Mesenchymal stem cell (in vitro differentiated cells and primary cell): ENCODE measurements around the gene CENPT.

Source experiments
- DNase-seq: peaks from one replicate; pipeline ENCODE4 v3.0.0-alpha.2; 2013
- H2AFZ ChIP-seq: one replicate; pipeline ENCODE4 v1.6.1; 2013; ENCODE audit warnings: low read depth, mild to moderate bottlenecking, control low read depth, inconsistent platforms, low read length, moderate library complexity
- H2AK5ac ChIP-seq: 2 replicates; pipeline ENCODE4 v1.6.1; 2013; ENCODE audit warnings: low read length, moderate library complexity, mild to moderate bottlenecking, inconsistent platforms; ENCODE audit not compliant: severe bottlenecking
- H2BK120ac ChIP-seq: one replicate; pipeline ENCODE4 v1.6.1; 2013; ENCODE audit warnings: low read depth, mild to moderate bottlenecking, inconsistent platforms, low read length, moderate library complexity
- H2BK12ac ChIP-seq, 2 experiments: one replicate each; pipeline ENCODE4 v1.6.1; 2013; ENCODE audit warnings: inconsistent platforms in 2 of 2, low read length in 2 of 2, mild to moderate bottlenecking in 2 of 2, moderate library complexity in 2 of 2, control low read depth in 1 of 2
- H2BK15ac ChIP-seq: one replicate; pipeline ENCODE4 v1.6.1; 2013; ENCODE audit warnings: mild to moderate bottlenecking, low read depth, inconsistent platforms; ENCODE audit not compliant: poor library complexity, severe bottlenecking
- H2BK5ac ChIP-seq: 2 replicates; pipeline ENCODE4 v1.6.1; 2013; ENCODE audit warnings: low read depth, mild to moderate bottlenecking, low read length, control low read depth, inconsistent platforms; ENCODE audit not compliant: poor library complexity, severe bottlenecking
- H3K14ac ChIP-seq, 2 experiments: one replicate each; pipeline ENCODE4 v1.6.1; 2013; ENCODE audit warnings: inconsistent platforms in 2 of 2, low read length in 2 of 2, control low read depth in 1 of 2, mild to moderate bottlenecking in 1 of 2, moderate library complexity in 1 of 2
- H3K18ac ChIP-seq, 2 experiments: one replicate each; pipeline ENCODE4 v1.6.1; 2013; ENCODE audit warnings: inconsistent platforms in 2 of 2, low read length in 2 of 2, control low read depth in 1 of 2, low read depth in 1 of 2, mild to moderate bottlenecking in 1 of 2
- H3K23ac ChIP-seq, 2 experiments: one replicate each; pipeline ENCODE4 v1.6.1; 2013; ENCODE audit warnings: inconsistent platforms in 2 of 2, low read length in 2 of 2, mild to moderate bottlenecking in 2 of 2, moderate library complexity in 2 of 2, control low read depth in 1 of 2
- H3K27ac ChIP-seq: 2 replicates; pipeline ENCODE4 v1.5.1; 2013; ENCODE audit warnings: mild to moderate bottlenecking, moderate library complexity, low read length, control low read depth, inconsistent platforms; ENCODE audit not compliant: poor library complexity, severe bottlenecking
- H3K27me3 ChIP-seq, 2 experiments: 2 replicates each; pipeline versions ENCODE4 v1.6.1 to v1.7.0; 2013; ENCODE audit warnings: low read length in 2 of 2, mild to moderate bottlenecking in 2 of 2, moderate library complexity in 2 of 2, control low read depth in 1 of 2, inconsistent platforms in 1 of 2; ENCODE audit not compliant: control insufficient read depth in 1 of 2, insufficient read depth in 1 of 2
- H3K36me3 ChIP-seq, 2 experiments: 2 replicates each; pipeline versions ENCODE4 v1.6.1 to v1.7.0; 2013; ENCODE audit warnings: low read length in 2 of 2, control low read depth in 1 of 2, inconsistent platforms in 1 of 2, low read depth in 1 of 2, mild to moderate bottlenecking in 1 of 2; ENCODE audit not compliant: insufficient read depth in 2 of 2, control insufficient read depth in 1 of 2
- H3K4ac ChIP-seq, 2 experiments: one replicate each; pipeline ENCODE4 v1.6.1; 2013; ENCODE audit warnings: inconsistent platforms in 2 of 2, low read length in 2 of 2, mild to moderate bottlenecking in 2 of 2, moderate library complexity in 2 of 2, control low read depth in 1 of 2, low read depth in 1 of 2
- H3K4me1 ChIP-seq: 2 replicates; pipeline ENCODE4 v1.6.1; 2013; ENCODE audit warnings: low read depth, low read length, control low read depth; ENCODE audit not compliant: control insufficient read depth, insufficient read depth
- H3K4me2 ChIP-seq: 2 replicates; pipeline ENCODE4 v1.6.1; 2013; ENCODE audit warnings: low read length, mild to moderate bottlenecking, inconsistent platforms; ENCODE audit not compliant: poor library complexity, severe bottlenecking
- H3K4me3 ChIP-seq, 2 experiments: 2 replicates each; pipeline versions ENCODE4 v1.5.1 to v1.7.0; 2013; ENCODE audit warnings: low read length in 2 of 2, mild to moderate bottlenecking in 2 of 2, control low read depth in 1 of 2, low read depth in 1 of 2; ENCODE audit not compliant: insufficient read depth in 1 of 2
- H3K79me1 ChIP-seq: replicated peaks from 2 replicates; pipeline ENCODE4 v1.6.1; 2013; ENCODE audit warnings: mild to moderate bottlenecking, control low read depth, low read length, inconsistent platforms; ENCODE audit not compliant: poor library complexity, severe bottlenecking
- H3K9ac ChIP-seq: 2 replicates; pipeline ENCODE4 v1.7.0; 2013; ENCODE audit warnings: mild to moderate bottlenecking, low read length, moderate library complexity
- H3K9me3 ChIP-seq: 2 replicates; pipeline ENCODE4 v1.7.0; 2013; ENCODE audit warnings: mild to moderate bottlenecking, low read length; ENCODE audit not compliant: control insufficient read depth
- H4K8ac ChIP-seq: one replicate; pipeline ENCODE4 v1.6.1; 2013; ENCODE audit warnings: inconsistent platforms, mild to moderate bottlenecking, low read length, moderate library complexity
- H4K91ac ChIP-seq: one replicate; pipeline ENCODE4 v1.6.1; 2013; ENCODE audit warnings: mild to moderate bottlenecking, low read length, inconsistent platforms
- WGBS: methylation state at CpG from one replicate; pipeline ENCODE4 v1.1.7; 2013; ENCODE audit warnings: mixed read lengths; 5-methylcytosine and 5-hydroxymethylcytosine counted together

The CENPT gene

GRCh38 chr16:67825119-67825518 lies 22.4 kb downstream of the CENPT start:
- no peak overlapping the region for H3K9ac ChIP-seq
- no peak overlapping the region for H2AFZ ChIP-seq
- no peak overlapping the region for H2BK120ac ChIP-seq
- H3K4me1 ChIP-seq, result peaks cover 2% of the 10 kb centered on the region
- no peak overlapping the region for H2BK5ac ChIP-seq
- no peak overlapping the region for H2BK12ac ChIP-seq
- H3K36me3 ChIP-seq, result peaks cover 44 to 47% of the 10 kb centered on the region in 2 experiments
- no peak overlapping the region for H3K27ac ChIP-seq
- H2BK15ac ChIP-seq, result no peak overlapping the region
- peak overlapping the region in 1 of 2 experiments; percentile 62 for H3K14ac ChIP-seq
- H3K4me3 ChIP-seq, result no peak overlapping the region
- WGBS, result 96% methylated on average over 7 of the region's 8 CpGs
- H3K27me3 ChIP-seq, result no peaks in the 10 kb centered on the region
- no peak overlapping the region for H3K18ac ChIP-seq
- no peak overlapping the region for H3K4me2 ChIP-seq
- no peak overlapping the region for H4K8ac ChIP-seq
- no peak overlapping the region for H2AK5ac ChIP-seq
- no peak for DNase-seq
- no peaks in the 10 kb centered on the region for H3K9me3 ChIP-seq
- H4K91ac ChIP-seq, result peak overlapping the region; percentile 8
- H3K4ac ChIP-seq, result no peak overlapping the region
- H3K23ac ChIP-seq, result no peak overlapping the region
- no peaks in the 10 kb centered on the region for H3K79me1 ChIP-seq

DNA sequence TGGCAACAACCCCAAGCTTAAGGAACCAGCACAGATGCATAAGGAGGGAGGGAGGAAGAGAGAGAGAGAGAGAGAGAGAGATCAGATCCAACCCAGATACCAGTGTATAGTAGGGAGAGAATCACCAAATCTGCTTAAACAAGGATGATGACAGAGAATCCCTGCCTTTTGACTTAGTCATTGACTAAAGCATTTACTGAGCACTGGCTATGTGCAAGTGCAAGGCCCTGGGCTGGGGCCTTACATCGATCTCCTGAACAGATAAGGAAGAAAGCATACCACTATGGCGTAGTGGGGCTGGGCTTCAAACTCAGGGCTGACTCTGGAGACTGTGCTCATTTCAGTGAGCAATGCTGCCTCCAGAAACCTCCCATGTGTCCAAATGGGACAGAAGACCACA lies 25.0 kb downstream of the CENPT start:
- WGBS, result 94% methylated on average over 2 of the region's 2 CpGs
- Histone ChIP-seq H2BK12ac (no peak overlapping the region), H4K91ac (no peak overlapping the region), H3K36me3 (peaks cover 18 to 21% of the 10 kb centered on the region in 2 experiments), H2BK15ac (no peak overlapping the region), H3K27me3 (no peaks in the 10 kb centered on the region), H4K8ac (no peak overlapping the region), H3K79me1 (no peaks in the 10 kb centered on the region), H3K4me1 (peaks cover 2% of the 10 kb centered on the region), H3K4me3 (no peak overlapping the region), H3K4ac (no peak overlapping the region), H3K14ac (no peak overlapping the region), H3K4me2 (no peak overlapping the region), H3K23ac (no peak overlapping the region), H3K27ac (no peak overlapping the region), H3K18ac (no peak overlapping the region), H3K9me3 (no peaks in the 10 kb centered on the region), H2BK120ac (no peak overlapping the region), H2AK5ac (no peak overlapping the region), H2BK5ac (no peak overlapping the region), H3K9ac (no peak overlapping the region), H2AFZ (no peak overlapping the region)
- peak; percentile 6 for DNase-seq

- no peak overlapping the region for H2BK15ac ChIP-seq
Measured at GRCh38 chr16:67820608-67821259, 26.8 kb downstream of the CENPT start.

DNA sequence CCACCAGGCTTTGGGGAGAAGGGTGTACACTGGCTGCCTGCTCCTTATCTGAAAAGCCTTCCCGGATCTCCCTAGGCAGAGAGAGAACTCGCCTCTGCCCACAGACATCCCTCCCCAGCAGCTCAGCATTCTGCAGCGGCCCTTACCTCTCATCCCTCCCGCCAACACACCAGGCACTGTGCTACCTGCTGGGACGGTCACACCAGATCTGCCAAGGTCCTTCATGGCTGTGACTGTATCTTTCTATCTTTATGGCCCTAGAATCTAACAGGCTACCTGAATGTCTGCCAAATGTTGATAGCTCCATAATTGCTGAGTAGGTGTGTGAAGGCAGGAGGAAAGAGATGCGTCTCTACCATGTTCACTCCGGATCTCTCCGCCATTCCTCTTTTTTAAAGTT lies 32.9 kb downstream of the CENPT start:
- Histone ChIP-seq H3K18ac (no peak overlapping the region), H3K4me2 (no peak overlapping the region), H2BK120ac (no peak overlapping the region), H2BK12ac (no peak overlapping the region), H2BK15ac (no peak overlapping the region), H3K9me3 (no peaks in the 10 kb centered on the region), H3K9ac (no peak overlapping the region), H3K23ac (no peak overlapping the region), H2AK5ac (no peak overlapping the region), H4K8ac (no peak overlapping the region), H3K4ac (no peak overlapping the region), H3K4me1 (no peaks in the 10 kb centered on the region), H3K27me3 (no peaks in the 10 kb centered on the region), H2BK5ac (no peak overlapping the region), H3K36me3 (no peaks in the 10 kb centered on the region), H3K79me1 (no peaks in the 10 kb centered on the region), H4K91ac (no peak overlapping the region), H3K27ac (no peak overlapping the region), H3K4me3 (no peak overlapping the region), H3K14ac (no peak overlapping the region), H2AFZ (no peak overlapping the region)
- no peak for DNase-seq
- WGBS, result 86% methylated on average over 5 of the region's 8 CpGs

More at GRCh38 chr16:67820608-67821259, 26.8 kb downstream of the CENPT start:
- Histone ChIP-seq H2AFZ (no peak overlapping the region), H3K4ac (no peak overlapping the region), H4K8ac (no peak overlapping the region), H3K9ac (no peak overlapping the region), H3K36me3 (peaks cover 1 to 4% of the 10 kb centered on the region in 2 experiments), H3K18ac (no peak overlapping the region), H3K23ac (no peak overlapping the region), H3K4me1 (peaks cover 2% of the 10 kb centered on the region), H2AK5ac (no peak overlapping the region), H4K91ac (no peak overlapping the region), H3K79me1 (no peaks in the 10 kb centered on the region), H3K27ac (no peak overlapping the region), H3K27me3 (no peaks in the 10 kb centered on the region), H3K14ac (no peak overlapping the region), H3K4me3 (no peak overlapping the region), H3K4me2 (no peak overlapping the region), H3K9me3 (no peaks in the 10 kb centered on the region), H2BK12ac (no peak overlapping the region), H2BK120ac (no peak overlapping the region), H2BK5ac (no peak overlapping the region)
- WGBS, result 88% methylated on average over 11 of the region's 11 CpGs
- DNase-seq, result no peak
